Vagina (tissue), 2 donors: ENCODE data around the gene DGCR2.

Source experiments
- CTCF ChIP-seq, 3 experiments: fragments of 450-650 bp in 2 of 3; fragments of 200-600 bp in 1 of 3; sonication (generic) in 1 of 3; IDR thresholded peaks; one replicate each; pipeline ENCODE4 v1.5.1; 2017 to 2019; ENCODE audit warnings: antibody characterized with exemption in 3 of 3, mild to moderate bottlenecking in 2 of 3, moderate library complexity in 2 of 3
- POLR2A ChIP-seq, 2 donors: fragments of 450-650 bp; IDR thresholded peaks; one replicate each; pipeline ENCODE4 v1.6.1; 2017; ENCODE audit warnings: antibody characterized with exemption in 2 of 2, mild to moderate bottlenecking in 2 of 2, moderate library complexity in 2 of 2
- POLR2AphosphoS5 ChIP-seq, 2 donors: sonication (generic); formaldehyde crosslinking; IDR thresholded peaks; one replicate each; pipeline ENCODE4 v1.9.0; 2017; ENCODE audit warnings: antibody characterized with exemption in 2 of 2, mild to moderate bottlenecking in 2 of 2, low read depth in 1 of 2; ENCODE audit not compliant: insufficient read depth in 1 of 2

- TF ChIP-seq CTCF (IDR thresholded peaks at IDR 0.05) (no peak), POLR2A (IDR thresholded peaks at IDR 0.05) (no peak), POLR2AphosphoS5 (IDR thresholded peaks at IDR 0.05; ENCODE audit: insufficient read depth in 1 of 2, low read depth in 1 of 2) (no peak)
These were observed 85.5 kb downstream of the DGCR2 start for GRCh38 chr22:19036523-19037273.
